SH-SY5Y (cell line): ENCODE data around the gene HLA-DPA1.

Experiments used
- GATA2 ChIP-seq: IDR thresholded peaks from 2 replicates; pipeline ENCODE4 v1.6.1; 2011; ENCODE audit warnings: mild to moderate bottlenecking, low read depth, low read length
- GATA3 ChIP-seq: IDR thresholded peaks from 2 replicates; pipeline ENCODE4 v1.6.1; 2011; ENCODE audit warnings: low read depth, mild to moderate bottlenecking, low read length, moderate library complexity

Gene HLA-DPA1

GRCh38 chr6:33076406-33076934 is 3.0 kb upstream of the HLA-DPA1 start:
- TF ChIP-seq GATA2: no peak
- TF ChIP-seq GATA3: no peak

DNA sequence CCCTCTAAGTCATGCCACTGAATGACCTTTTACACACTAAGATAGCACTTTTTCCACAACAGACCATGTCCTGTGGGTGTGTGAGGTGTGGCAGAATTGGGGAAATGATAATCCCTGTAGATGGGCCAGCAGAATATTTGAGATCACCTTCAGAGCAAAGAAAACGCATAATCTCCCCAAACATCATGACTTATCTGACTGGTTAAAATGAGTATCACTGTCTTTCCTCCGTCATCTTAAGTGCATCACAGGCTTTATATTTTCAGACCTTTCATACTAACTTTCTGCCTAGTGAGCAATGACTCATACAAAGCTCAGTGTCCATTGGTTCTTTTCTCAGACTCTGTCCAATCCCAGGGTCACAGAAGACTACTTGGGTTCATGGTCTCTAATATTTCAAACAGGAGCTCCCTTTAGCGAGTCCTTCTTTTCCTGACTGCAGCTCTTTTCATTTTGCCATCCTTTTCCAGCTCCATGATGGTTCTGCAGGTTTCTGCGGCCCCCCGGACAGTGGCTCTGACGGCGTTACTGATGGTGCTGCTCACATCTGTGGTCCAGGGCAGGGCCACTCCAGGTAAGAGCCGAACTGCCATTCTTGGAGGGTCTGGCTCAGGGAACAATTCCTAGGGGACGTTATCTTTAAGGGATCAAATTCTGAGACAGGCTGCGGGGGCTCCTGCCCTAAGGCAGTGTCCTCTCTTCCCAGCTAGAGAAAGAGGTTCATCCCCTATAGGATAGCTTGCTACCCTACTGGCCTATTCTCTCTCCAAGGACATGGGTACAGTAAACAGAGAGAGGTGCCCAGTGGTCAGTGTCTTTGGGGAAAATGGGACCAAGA is 2.3 kb upstream of the HLA-DPA1 start, which contains the start of gene HLA-DPB1:
Gene HLA-DPB1 (plus strand): TSS at position 423 of the 838 bp plus-strand sequence. CDS start 52 bp downstream, at position 475.
- no peak for TF ChIP-seq GATA3
- no peak for TF ChIP-seq GATA2

- no peak for TF ChIP-seq GATA2
- TF ChIP-seq GATA3: no peak
Observed at GRCh38 chr6:33075208-33075567, 1.7 kb upstream of the HLA-DPA1 start.

- TF ChIP-seq GATA2 (no peak), GATA3 (no peak)
Observed at GRCh38 chr6:33072508-33073100, 845 bp downstream of the HLA-DPA1 start.

DNA sequence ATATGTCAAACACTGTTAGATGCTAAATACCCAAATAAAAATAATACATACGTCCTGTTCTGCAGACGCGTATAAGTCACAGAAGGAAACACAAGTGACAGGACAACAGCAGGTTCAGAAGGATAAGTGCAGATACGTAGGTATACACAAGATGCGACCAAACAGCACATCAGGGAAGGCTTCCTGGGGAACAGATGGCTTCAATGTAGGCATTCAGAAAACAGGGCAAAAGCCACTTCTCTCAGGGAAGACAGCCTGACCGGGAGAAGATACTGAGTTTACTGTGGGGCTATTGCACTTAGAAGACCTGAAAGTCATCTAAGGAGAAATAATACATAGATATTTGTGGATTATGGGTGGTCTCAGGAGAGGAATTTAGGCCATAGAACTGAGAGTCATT is 1.9 kb downstream of the HLA-DPA1 start:
- TF ChIP-seq GATA2: no peak
- no peak for TF ChIP-seq GATA3

DNA sequence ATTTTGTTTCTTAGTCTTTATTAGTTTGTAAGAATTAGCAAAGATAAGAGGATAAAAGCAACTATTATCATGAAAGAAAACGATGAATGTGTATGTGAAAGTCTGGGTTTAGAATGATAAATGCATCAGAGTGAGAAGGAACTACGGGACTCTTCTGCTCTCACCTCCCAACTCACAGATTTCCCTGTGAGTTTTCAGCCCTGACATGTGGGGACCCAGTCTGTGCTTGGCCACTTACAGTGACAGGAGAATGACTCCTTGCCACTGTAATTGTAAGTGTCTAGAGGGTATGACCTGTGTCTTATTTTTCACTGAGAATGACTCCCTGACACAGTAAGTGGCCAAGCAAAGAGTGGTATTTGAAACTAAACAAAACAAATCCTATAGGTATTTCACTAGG is 2.5 kb downstream of the HLA-DPA1 start:
- TF ChIP-seq GATA2: no peak
- TF ChIP-seq GATA3: no peak

DNA sequence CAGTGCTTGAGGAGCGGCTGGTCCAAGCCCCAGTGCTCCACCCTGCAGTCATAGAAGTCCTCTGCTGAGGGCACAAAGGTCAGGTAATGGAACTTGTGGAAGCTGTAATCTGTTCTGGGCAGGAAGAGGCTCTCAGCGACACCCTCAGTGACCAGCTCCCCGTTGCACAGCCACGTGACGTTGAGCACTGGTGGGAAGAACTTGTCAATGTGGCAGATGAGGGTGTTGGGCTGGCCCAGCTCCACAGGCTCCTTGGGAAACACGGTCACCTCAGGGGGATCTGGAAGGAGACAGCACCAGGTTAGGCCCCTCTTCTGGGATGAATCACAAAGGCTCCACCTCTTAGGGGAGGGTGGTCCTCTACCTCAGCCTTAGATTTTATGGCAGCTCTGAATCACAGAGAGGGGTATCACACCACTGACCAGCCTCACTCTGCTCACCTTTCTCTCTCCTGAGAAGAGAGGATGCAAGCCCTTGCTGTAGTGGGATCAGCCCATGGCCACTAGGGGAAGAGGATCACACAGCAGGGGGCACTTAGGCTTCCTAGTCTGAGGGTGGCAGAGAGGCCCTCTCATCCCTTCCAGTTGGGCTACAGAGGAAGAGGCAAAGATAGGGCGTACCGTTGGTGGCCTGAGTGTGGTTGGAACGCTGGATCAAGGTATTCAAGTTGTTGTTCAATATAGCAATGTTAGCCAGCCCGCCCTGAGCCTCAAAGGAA is 4.3 kb downstream of the HLA-DPA1 start:
- TF ChIP-seq GATA2 (no peak), GATA3 (no peak)

- no peak for TF ChIP-seq GATA3
- no peak for TF ChIP-seq GATA2
Observed at GRCh38 chr6:33066917-33067521, 6.4 kb downstream of the HLA-DPA1 start.

GRCh38 chr6:33065312-33065711 is 8.1 kb downstream of the HLA-DPA1 start:
- TF ChIP-seq GATA3 (no peak), GATA2 (no peak)

DNA sequence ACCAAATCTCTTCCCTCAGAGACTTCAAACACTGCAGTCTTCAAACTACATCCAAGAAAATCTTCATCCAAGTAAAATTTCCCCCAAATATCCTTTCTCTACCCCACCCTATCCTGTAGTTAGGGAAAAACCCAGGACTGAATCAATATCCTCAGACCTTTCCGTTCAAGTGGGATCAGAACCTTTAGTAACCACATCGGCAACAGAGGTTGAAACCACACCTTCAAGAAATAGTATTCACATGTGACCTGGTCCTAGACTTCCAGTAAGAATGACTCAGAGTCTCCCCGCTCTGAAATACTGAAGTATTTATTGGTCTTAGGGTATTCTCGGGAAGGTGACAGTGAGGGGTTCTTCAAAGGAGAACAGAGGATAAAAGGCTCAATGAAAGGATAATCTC is 8.7 kb downstream of the HLA-DPA1 start:
- no peak for TF ChIP-seq GATA3
- no peak for TF ChIP-seq GATA2

DNA sequence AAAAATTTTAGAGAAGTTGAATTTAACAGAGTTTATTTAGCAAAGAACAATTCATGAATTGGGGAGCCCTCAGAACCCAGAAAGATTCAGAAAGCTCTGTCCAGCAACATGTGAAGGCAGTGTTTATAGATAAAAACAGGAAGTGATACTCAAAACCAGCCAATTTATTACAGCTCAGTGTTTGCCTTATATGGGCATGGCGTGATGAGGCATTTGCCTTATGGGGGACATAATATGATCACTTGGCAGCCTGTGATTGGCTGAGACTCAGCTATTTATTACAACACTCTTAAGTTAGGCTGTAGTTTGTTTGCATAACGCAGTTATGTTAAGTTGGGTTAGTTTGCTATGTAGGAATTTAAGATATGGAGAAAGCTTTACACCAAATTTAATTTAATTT is 11.5 kb downstream of the HLA-DPA1 start:
- no peak for TF ChIP-seq GATA3
- TF ChIP-seq GATA2: no peak

GRCh38 chr6:33057222-33058150 is 16.0 kb downstream of the HLA-DPA1 start:
- TF ChIP-seq GATA2 (no peak), GATA3 (no peak)

- no peak for TF ChIP-seq GATA3
Observed at GRCh38 chr6:33053230-33053629, 20.2 kb downstream of the HLA-DPA1 start.

DNA sequence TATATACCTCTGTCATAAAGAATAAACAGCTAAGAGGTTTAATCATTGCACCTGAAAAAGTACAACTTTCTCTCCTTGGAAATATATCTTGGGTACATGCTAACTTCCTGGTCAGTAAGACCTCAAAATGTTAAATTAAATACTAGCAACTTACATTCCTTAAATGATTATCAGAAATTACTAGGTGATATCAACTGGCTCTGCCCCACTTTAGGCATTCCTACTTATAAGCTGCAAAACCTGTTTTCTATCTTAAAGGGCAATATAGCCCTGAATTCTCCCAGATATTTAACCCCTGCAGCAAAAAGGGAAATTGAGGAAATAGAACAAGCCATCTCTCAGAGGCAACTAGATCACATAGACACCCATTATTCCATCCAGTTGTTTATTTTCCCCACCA is 20.8 kb downstream of the HLA-DPA1 start:
- TF ChIP-seq GATA2 (no peak), GATA3 (no peak)
